ENCODE measurements around the gene SLC38A11. TPM values are rescaled to one million over a fixed set of nuclear protein-coding genes. Genes with fewer than 3 reads are reported as not detected.

SLC38A11 gene
- polyA plus RNA-seq, 1 of the 3 experiments (the other 2 are of a cell fraction): not detected

GRCh38 chr2:165003443-165004130 lies 48.3 kb upstream of the SLC38A11 start (continued):
- TF ChIP-seq USF2 (IDR thresholded peaks at IDR 0.05; ENCODE audit: borderline replicate concordance, low read depth, low read length): no peak
- TF ChIP-seq FOXM1 (IDR thresholded peaks at IDR 0.05; ENCODE audit: low read depth): no peak
- no peak for TF ChIP-seq NFIC (IDR thresholded peaks at IDR 0.05; ENCODE audit: borderline replicate concordance)
- TF ChIP-seq, protein P1, sequence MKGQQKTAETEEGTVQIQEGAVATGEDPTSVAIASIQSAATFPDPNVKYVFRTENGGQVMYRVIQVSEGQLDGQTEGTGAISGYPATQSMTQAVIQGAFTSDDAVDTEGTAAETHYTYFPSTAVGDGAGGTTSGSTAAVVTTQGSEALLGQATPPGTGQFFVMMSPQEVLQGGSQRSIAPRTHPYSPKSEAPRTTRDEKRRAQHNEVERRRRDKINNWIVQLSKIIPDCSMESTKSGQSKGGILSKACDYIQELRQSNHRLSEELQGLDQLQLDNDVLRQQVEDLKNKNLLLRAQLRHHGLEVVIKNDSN (IDR thresholded peaks at IDR 0.05; ENCODE audit: borderline replicate concordance, low read depth): no peak
- no peak for TF ChIP-seq TAF1 (IDR thresholded peaks at IDR 0.05; ENCODE audit: borderline replicate concordance, low read depth, low read length)
- no peak for TF ChIP-seq JUND (IDR thresholded peaks at IDR 0.05)

- Histone ChIP-seq H3K4me2 (no peak overlapping the region), H3K9me2 (0 out of 2 replicates have a peak, but pooled peaks cover 2% of the 10 kb centered on the region), H3K79me2 (ENCODE audit: insufficient read depth) (no peaks in the 10 kb centered on the region), H3F3A (replicated peaks; ENCODE audit: insufficient read depth) (peaks cover 7% of the 10 kb centered on the region), H2AFZ (ENCODE audit: low read depth) (no peak overlapping the region), H3K27ac (ENCODE audit: low read depth in 2 of 2, low read length in 1 of 2) (no peak overlapping the region), H3K9me3 (no peaks in the 10 kb centered on the region), H3K4me3 (ENCODE audit: low read depth in 2 of 2, low read length in 1 of 2) (no peak overlapping the region), H3K4me1 (ENCODE audit: control insufficient read depth in 1 of 2, insufficient read depth in 2 of 2, low read depth in 1 of 2, low read length in 1 of 2) (no peaks in the 10 kb centered on the region; a peak in 2 of 4 replicates), H4K20me1 (ENCODE audit: insufficient read depth) (no peaks in the 10 kb centered on the region), H3K36me3 (replicated peaks in 1 of 2; ENCODE audit: control insufficient read depth in 1 of 2, insufficient read depth in 2 of 2, low read length in 1 of 2) (no peaks in the 10 kb centered on the region), H3K27me3 (ENCODE audit: insufficient read depth) (no peaks in the 10 kb centered on the region), H3K9ac (no peak overlapping the region)
- no peak for DNase-seq
- 78% methylated on average over 1 of the region's 1 CpG for WGBS (ENCODE audit: low lambda C conversion rate)
- ChIA-PET CTCF (interaction anchor here (2.4 to 3.0 kb wide), 2 partner anchors 12 to 14 kb away, joined by 12 read pairs; no protein-coding TSS in a partner anchor), POLR2A (no interaction called here)
- no peak for TF ChIP-seq FOXM1 (IDR thresholded peaks at IDR 0.05; ENCODE audit: low read depth)
- no peak for TF ChIP-seq REST (IDR thresholded peaks at IDR 0.05; ENCODE audit: low read depth, low read length)
- no peak for TF ChIP-seq GATA2 (CRISPR knock-in tag; IDR thresholded peaks at IDR 0.05)
- TF ChIP-seq, protein P2, sequence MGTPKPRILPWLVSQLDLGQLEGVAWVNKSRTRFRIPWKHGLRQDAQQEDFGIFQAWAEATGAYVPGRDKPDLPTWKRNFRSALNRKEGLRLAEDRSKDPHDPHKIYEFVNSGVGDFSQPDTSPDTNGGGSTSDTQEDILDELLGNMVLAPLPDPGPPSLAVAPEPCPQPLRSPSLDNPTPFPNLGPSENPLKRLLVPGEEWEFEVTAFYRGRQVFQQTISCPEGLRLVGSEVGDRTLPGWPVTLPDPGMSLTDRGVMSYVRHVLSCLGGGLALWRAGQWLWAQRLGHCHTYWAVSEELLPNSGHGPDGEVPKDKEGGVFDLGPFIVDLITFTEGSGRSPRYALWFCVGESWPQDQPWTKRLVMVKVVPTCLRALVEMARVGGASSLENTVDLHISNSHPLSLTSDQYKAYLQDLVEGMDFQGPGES (IDR thresholded peaks at IDR 0.05; ENCODE audit: low read depth, low read length): no peak
- no peak for TF ChIP-seq RFX5 (IDR thresholded peaks at IDR 0.05; ENCODE audit: low read length)
- TF ChIP-seq, protein P1 (IDR thresholded peaks at IDR 0.05; ENCODE audit: borderline replicate concordance, low read depth): no peak
- TF ChIP-seq POLR2AphosphoS5 (IDR thresholded peaks at IDR 0.05; ENCODE audit: low read depth, low read length): no peak
- TF ChIP-seq, protein P3, sequence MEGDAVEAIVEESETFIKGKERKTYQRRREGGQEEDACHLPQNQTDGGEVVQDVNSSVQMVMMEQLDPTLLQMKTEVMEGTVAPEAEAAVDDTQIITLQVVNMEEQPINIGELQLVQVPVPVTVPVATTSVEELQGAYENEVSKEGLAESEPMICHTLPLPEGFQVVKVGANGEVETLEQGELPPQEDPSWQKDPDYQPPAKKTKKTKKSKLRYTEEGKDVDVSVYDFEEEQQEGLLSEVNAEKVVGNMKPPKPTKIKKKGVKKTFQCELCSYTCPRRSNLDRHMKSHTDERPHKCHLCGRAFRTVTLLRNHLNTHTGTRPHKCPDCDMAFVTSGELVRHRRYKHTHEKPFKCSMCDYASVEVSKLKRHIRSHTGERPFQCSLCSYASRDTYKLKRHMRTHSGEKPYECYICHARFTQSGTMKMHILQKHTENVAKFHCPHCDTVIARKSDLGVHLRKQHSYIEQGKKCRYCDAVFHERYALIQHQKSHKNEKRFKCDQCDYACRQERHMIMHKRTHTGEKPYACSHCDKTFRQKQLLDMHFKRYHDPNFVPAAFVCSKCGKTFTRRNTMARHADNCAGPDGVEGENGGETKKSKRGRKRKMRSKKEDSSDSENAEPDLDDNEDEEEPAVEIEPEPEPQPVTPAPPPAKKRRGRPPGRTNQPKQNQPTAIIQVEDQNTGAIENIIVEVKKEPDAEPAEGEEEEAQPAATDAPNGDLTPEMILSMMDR (IDR thresholded peaks at IDR 0.05): no peak
- no peak for TF ChIP-seq NRF1 (IDR thresholded peaks at IDR 0.05; ENCODE audit: low read depth, low read length)
- no peak for TF ChIP-seq NFIC (IDR thresholded peaks at IDR 0.05; ENCODE audit: borderline replicate concordance)
- no peak for TF ChIP-seq FOSL2 (IDR thresholded peaks at IDR 0.05; ENCODE audit: borderline replicate concordance, low read depth)
- TF ChIP-seq ZBTB33 (IDR thresholded peaks at IDR 0.05; ENCODE audit: borderline replicate concordance, low read depth): no peak
- no peak for TF ChIP-seq MEF2A (IDR thresholded peaks at IDR 0.05; ENCODE audit: borderline replicate concordance, low read depth)
- no peak for TF ChIP-seq TEAD4 (IDR thresholded peaks at IDR 0.05; ENCODE audit: borderline replicate concordance, insufficient read depth)
- TF ChIP-seq RCOR1 (IDR thresholded peaks at IDR 0.05; ENCODE audit: low read length): no peak
Measured at GRCh38 chr2:165002638-165003037, 47.3 kb upstream of the SLC38A11 start.

All from SK-N-SH (cell line).